IPS DF 4.7 (cell line): Measurements from ENCODE around the gene MMP21.

ENCODE experiments used
- DNase-seq: peaks from one replicate; pipeline ENCODE4 v3.0.0-alpha.2; 2013; ENCODE audit warnings: low spot score; ENCODE audit errors: extremely low read depth

Gene MMP21, protein sequence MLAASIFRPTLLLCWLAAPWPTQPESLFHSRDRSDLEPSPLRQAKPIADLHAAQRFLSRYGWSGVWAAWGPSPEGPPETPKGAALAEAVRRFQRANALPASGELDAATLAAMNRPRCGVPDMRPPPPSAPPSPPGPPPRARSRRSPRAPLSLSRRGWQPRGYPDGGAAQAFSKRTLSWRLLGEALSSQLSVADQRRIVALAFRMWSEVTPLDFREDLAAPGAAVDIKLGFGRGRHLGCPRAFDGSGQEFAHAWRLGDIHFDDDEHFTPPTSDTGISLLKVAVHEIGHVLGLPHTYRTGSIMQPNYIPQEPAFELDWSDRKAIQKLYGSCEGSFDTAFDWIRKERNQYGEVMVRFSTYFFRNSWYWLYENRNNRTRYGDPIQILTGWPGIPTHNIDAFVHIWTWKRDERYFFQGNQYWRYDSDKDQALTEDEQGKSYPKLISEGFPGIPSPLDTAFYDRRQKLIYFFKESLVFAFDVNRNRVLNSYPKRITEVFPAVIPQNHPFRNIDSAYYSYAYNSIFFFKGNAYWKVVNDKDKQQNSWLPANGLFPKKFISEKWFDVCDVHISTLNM

DNA sequence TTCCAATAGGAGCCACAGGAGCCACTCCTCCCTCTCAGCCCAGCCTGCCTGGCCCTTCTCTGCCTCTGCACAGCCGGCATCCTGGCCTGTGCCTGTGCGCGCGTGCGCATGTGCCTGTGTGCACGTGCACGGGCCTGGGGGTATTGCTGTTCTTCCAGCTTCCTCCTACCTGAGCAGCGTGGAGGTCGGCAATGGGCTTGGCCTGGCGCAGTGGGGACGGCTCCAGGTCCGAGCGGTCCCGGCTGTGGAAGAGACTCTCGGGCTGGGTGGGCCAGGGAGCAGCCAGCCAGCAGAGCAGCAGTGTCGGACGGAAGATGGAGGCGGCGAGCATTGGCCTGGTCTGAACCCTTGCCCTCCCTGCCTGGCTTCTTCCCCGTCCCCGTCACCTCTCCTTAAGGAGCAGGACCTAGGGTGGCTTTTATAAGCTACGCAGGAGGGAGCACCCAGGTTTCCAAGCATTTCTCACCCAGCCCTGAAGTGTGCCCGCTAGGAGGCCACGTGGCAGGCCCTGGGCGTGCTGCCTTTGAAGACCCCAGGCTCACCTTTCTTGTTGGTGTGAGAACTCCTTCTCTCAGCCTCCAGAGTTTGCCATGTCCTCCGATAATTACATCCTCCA lies at the start of gene MMP21:
Gene MMP21 (minus strand): TSS at position 331 of the 616 bp plus-strand sequence. CDS start 0 bp downstream, at position 331.
- DNase-seq: no peak

DNA sequence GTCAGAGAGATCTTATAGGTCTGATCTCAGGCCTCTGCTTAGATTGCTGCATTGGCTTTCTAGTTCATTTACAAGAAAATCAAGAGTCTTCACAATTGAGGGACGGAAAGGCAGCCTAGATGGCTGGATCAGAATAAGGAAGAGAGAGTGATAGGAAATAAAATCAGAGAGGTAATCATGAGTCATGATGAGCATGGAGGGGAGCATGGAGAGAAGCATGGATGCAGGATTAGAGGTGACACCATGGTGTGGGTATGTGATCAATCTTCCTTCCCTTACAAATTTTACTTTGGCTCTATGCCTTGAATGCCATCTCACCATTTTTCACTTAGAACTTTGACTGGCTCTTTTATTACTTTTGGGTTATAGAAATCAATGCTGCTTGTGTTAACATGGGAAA lies 49.1 kb upstream of the MMP21 start:
- no peak for DNase-seq

DNA sequence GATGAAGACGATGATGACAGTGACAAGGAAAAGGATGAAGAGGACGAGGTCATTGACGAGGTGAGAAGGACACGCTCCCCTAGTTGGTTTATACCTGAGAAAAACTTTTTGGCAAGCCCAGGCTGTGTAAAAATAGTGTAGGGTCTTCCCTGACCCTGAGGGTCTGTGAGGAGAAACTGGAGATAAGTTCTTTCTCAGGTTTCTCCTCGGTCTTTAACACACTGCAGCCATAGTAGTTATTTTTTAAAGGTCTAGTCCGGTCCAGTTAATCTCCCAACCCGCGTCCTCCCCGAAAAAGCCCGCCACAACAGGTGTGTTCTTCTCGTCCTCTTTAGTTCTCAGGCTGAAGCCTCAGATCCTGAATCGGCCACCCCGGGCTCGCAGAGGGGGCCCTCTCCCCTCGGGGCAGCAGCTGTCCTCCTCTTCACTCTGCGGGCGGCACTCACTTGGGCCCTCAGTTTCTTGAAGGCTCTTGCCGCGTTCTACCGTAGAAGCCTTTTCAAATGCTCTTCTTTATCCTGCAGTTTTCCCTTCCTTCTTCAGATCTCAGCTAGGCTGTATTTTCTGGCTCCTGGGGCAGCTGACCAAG lies 48.1 kb upstream of the MMP21 start:
- no peak for DNase-seq

DNA sequence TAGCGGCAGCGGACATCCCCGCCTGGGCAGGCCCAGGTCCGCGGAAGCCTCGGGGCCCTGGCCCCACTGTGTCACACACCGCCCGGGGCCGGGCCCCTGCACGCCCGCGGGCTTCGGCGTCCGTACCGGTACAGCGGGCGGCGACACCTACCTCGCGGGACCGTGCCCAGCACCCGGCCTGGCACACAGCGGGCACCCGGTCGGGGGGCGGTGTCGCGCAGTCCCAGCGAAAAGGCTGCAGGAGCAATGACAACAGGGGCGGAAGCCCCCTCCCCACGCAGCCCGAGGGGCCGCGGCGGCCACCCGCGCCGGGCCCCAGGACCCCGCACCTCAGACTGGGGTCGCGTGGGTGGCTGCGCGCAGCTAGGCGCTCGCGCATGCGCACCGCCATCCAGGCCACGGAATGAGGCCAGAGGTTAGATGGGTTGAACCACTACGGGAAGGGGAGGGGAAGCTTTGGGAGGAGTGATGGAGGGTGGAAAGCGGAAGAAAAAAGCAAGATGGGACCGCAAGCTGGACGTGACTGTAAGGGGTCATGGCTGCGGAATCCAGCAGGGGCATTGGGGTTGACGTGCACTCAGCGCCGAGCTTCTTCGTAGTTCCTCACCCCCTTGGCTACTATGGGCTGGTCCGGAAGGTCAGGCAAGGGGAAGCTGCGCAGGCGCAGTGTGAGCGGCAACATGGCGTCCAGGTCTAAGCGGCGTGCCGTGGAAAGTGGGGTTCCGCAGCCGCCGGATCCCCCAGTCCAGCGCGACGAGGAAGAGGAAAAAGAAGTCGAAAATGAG lies 47.4 kb upstream of the MMP21 start, which contains the start of the genes BCCIP and UROS:
Gene BCCIP (plus strand): TSS at position 669 of the 785 bp plus-strand sequence. CDS start 12 bp downstream, at position 681.
Gene UROS (minus strand): TSS at position 381 of the 785 bp plus-strand sequence. CDS start 6,759 bp downstream, outside the sequence.
- peak; percentile 56 for DNase-seq

DNA sequence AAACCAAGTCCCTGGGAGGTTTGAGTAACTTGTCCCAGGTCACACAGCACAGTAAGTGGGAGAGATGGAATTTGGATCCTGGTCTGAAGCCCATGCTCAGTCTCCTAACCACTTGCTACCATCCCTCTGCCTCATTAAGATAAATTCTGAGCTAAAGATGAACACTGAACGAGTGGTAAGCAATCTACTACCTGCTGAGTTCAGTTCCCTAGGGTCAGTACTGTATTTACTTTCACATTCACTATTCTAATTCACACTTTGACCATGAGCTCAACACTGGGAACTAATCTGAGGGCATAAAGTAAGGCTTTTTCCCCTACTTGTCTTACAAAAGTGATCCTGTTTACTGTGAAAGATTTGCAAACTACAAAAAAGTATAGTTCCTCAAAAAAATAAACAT lies 45.1 kb upstream of the MMP21 start:
- no peak for DNase-seq

DNA sequence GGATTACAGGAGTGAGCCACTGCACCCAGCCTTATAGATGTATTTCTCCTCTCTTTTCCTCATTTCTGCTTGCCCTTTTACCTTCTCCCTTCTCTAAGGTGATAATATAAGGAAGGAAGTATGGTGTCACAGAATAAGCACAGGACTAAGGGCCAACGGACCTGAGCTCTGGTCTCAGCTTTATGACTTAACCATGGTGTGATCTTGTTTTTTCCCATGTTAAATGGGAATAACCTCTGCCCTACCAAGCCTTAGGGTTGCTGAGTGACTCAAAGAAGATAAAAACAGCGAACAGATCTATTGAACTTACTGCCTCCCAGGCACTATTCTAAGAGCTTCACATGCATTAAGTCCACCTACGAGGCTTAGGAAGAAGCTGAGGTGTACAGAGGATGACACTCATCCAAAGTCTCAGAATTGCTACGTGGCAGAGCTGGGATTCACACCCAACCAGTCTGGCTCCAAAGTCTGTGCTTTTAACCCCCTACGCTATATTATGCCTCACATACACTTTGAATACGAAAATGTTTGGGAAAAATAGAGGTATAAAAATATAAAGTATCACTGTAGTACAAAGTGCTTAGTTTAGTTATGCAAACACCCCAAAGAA lies 41.8 kb upstream of the MMP21 start:
- DNase-seq: no peak

DNA sequence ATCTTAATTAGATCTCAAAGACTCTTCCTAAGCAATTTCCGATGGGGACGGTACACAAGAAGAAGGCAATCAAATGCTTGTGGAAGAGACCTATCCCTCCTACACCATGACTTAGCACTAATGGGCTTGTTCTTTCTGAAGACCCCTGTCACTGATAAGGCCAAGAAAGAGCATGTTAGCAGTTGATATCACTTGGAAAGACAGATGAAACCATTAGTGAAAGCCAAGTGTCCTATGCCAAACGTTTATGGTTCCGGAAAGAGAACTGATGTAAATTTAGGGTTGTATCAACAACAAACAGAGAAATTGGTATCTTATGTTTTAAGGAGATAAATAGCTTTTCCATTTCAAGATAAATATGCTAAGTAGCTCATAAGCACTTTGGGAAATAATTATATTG lies 40.9 kb upstream of the MMP21 start:
- no peak for DNase-seq

DNA sequence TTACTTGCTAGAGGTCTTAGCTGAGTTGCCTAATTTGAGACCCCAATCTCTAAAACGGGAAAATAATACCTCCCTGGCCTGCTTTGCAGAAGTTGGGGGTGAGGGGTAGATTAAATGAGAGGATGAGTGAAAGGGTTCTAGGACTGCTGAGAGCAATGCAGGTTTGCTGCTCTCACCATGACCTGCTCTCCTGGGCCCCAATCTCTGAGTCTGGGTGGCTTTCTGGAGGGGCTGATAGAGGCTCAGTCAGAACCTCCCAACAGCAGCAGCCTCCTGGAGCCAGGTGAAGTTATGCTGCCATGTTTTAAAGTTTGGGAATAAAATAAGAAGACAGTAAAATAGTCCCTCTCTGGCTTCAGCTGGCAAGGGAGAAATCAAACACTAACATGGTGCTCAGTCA lies 40.1 kb upstream of the MMP21 start:
- no peak for DNase-seq

DNA sequence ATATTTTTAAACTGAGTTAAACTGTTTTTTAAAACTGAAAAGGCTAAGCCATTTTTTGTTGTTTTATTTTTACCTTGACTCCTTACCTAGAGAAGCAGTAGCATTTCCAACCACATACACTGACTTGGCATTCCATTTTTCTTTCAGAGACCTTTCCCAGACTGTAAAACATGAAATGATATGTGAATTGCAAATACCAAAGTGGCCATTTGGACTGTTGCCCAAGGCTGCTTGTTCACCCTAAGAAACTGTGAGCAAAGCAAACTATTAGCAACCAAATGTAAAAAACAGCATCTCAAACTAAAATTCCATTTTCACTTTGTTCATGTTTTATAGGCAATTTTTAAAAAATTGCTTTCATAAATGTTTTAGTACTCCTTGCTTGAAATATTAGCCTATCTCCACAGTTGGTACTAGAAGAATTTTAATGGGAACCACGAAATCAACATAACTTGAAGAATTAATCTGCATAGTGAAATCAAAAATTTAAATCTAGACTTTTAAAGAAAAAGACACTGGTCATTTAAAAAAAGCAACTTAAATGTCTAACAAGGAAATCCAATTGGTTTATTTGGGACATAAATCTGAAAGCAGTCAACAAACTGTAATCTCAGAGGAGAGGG lies 36.6 kb upstream of the MMP21 start:
- DNase-seq: no peak

DNA sequence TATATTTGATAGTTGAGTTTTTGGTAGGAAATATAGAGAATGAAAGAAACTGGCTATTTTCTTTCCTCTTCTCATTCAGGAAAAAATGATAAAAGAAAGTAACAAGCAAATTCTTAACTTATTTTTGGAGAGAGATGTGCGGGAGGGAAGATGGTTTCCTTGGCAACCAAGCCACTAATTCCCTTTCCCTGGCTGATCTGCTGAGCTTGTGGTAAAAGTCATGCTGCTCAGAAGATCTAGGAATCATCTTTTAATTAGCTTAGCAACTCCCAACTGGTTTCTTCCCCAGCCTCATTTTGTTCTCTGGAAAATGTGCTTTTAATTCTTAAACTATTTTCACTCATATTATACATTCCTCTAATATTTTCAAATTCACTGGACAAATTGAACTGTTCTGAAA lies 35.6 kb upstream of the MMP21 start:
- no peak for DNase-seq

DNA sequence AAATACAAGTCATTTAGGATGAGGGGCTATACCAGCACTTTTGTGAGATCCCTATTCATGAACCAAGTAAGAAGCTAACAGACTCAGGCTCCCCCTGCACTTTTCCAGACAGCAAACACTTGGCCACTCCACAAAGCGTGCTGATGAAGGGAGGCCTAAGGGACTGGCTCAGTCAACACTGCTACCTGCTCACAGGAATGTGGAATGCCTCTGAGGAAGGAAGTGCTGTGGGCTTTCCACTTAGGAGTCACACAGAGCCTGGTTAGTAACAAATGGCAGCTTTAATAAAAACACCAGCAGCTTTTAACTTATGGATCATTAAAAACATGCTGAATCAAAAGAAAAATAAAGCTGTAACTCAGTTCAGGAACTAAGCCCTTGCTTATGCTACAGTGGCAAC lies 32.4 kb upstream of the MMP21 start:
- no peak for DNase-seq

DNA sequence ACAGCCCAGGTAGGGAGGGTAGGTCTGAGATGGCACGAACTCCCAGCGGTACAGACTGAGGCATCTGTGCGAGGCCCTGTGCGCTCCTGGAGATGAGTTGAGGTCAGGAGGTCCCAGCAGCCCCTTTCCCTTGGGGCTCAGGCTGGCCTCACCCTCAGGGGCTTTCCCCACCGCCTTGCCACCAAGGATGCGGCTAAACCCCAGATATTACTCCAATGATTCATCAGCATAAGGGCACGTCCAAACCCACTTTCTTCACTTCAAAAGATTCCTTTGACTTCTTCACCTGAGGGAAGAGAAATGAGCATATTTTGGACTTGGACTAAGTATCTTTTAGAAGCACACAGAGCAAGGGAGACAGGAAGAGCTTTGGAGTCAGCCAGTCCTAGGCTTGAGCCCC lies 27.1 kb upstream of the MMP21 start:
- no peak for DNase-seq

DNA sequence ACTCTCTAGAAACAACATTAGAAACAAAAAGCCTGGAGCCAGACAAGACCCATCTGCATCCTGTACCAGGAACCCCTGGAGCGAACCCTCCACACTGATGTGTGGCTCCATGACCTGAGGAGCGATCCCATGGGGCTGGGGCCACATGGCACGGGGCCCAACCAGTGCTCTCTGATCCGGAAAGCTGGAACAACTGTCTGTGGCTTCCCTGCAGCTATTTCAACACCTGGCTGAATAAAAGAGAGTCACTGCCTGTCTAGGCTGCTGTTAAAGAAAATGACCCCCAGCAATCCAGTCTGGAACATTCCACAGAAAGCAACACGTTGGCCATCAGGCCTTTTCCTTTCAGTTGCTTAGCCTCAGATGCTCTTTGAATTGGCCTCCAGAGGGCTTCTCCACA lies 26.5 kb upstream of the MMP21 start:
- DNase-seq: no peak

DNA sequence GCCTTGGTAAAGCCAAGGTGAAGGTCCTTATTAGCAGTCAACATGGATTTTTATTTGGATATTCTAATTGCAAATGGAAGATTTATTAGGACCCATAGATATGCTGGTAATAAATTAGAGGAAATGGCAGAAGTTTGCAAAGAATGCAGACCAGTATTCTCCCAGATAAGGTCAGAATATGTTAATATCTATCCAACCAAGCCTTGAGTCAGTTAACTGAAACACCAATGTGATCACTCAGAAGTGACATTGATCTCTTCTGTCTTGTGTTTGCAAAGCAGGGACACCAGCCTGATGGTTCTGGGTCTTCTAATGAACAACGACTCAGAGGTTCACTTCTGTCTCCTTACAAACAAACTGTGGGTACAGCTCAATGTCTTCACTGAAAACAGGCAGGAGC lies 26.0 kb upstream of the MMP21 start:
- no peak for DNase-seq

DNA sequence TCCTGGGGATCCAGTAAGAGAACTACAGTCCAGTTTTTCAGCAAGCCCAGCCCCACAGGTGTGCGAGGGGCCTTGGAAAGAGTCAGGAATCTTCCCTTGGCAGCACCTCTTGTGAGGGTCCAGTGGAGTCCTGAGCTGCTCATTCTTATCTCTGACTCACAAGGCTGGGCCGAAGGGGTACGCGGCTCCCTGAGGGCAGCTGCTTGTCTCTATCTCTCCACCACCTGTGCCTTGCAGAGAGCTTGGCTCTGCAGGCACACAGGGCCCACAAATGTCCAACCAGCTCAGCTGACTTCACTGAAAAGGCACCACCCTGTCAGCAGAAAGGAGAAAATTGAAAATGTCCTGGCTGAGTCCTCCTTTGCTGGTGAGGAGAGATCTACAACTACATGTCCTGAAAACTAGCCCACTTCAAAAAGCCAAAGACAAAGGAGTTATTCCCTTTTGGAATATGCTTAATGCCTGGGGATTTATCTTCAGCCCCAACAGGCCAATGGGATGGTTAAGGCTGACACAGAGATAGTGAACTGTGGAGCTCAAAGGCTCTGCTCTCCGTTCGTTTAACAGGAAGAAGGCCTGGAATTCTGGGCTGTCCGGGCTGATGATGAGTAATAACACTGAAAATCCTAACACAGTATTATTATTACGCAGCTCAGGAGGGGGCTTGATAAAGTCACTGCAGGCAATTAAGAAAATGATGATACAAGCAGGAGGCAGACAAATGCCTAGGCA lies 24.0 kb upstream of the MMP21 start:
- no peak for DNase-seq

DNA sequence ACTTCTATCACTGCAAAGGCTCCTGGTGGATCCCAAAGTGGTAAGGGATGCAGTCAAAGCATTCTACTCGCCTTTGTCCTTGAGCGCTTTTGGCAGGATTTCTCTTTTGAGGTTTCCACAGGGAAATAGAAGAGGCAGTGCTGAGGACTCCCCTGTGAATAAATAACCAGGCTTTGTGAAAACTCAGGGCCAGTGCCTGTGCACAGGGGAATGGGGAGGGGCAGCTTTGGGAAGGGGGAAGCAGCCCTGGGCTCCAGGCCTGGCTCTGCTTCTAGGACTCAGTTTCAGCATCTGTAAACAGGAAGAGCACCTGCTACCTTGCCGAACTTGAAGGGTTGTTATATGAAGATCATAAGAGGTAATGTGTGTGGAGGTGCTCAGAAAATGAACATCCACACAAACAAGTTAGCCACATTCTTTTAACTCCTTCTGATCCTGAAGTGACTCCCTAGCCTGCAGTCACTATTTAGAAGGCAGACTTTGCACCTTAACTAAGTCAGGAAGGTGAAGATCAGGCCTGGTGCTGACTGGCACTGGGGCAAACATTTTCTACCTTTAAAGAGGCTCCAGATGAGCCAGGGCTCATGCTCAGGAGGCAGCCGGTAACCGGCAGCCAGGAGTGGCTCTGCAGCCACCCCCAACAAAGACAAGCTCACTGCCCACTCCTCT lies 22.5 kb upstream of the MMP21 start:
- DNase-seq: no peak

DNA sequence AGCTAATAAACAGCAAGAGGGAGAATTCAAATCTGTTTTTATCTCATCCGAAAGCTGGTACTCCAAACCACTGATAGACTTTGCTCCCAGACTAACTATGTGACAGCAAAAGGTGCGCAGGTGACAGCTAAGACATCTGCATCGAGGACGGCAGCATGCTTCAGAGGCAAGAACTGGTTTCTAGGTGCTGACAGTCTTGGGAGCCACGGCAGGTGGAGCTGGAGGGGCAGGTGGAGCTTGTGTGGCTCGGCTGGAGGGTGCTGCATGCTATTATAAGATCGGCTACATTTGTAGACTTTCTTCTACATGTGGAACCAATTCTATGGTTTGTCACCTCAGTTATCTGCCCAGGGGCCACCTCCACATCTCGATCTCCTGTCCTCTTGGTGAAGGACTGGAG lies 21.8 kb upstream of the MMP21 start:
- no peak for DNase-seq

DNA sequence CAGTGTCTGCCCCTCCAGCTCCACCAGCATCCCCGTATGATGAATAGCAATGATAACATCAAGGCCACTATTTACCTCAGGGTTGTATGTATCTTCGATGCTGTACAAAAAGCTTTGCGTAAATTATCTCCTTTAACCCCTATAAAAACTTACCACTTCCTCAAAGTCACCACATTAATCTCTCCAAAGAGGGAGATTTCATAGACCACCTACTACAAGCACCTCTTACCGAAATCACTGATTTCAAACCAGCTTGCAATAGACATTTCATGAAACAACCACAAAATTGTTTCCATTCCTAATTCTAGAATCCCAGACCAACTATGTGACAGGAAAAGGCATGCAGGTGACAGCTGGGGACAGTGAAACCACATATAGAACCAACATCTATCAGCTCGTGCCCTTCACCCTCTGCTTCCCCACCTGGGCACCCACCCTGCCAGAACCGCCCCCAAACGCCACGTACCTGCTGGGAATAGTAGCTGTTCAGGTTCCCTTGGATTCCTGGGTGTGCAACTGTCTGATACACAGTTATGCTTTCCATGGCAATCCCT lies 20.1 kb upstream of the MMP21 start:
- DNase-seq: no peak

DNA sequence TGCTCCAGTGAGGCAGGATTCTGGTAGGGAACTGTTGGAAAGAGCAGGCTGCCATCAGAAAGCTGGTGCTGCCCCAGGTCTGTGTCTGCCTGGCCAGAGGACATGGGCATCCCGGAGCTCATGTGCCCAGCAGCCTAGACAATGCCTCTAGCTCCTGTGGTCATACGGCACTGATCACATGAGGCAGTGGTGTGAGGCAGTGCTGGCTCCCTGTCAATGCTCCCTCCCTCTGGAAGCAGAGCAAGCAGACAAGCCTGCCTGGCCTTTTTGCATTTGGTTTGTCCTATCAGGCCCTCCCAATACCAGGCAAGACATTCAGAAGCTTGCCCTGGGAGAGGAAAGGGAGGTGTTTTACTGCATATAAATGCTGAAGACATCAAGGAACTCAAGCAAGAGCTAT lies 19.5 kb upstream of the MMP21 start:
- DNase-seq: no peak
